Ishikawa (cell line): ENCODE measurements around the gene UGGT2.

Source experiments
- CEBPB ChIP-seq: IDR thresholded peaks from 2 replicates; pipeline ENCODE4 v1.6.1; 2012
- CREB1 ChIP-seq: IDR thresholded peaks from 2 replicates; pipeline ENCODE4 v1.6.1; 2012; ENCODE audit warnings: low read depth
- EGR1 ChIP-seq: IDR thresholded peaks from 2 replicates; pipeline ENCODE4 v1.6.1; 2012
- EP300 ChIP-seq: IDR thresholded peaks from 2 replicates; pipeline ENCODE4 v1.6.1; 2012; ENCODE audit warnings: borderline replicate concordance
- FOXM1 ChIP-seq: IDR thresholded peaks from 2 replicates; pipeline ENCODE4 v1.6.1; 2012; ENCODE audit warnings: low read depth, borderline replicate concordance
- NFIC ChIP-seq: IDR thresholded peaks from 2 replicates; pipeline ENCODE4 v1.6.1; 2012
- RAD21 ChIP-seq: IDR thresholded peaks from 2 replicates; pipeline ENCODE4 v1.6.1; 2012; ENCODE audit warnings: low read depth
- REST ChIP-seq: IDR thresholded peaks from 2 replicates; pipeline ENCODE4 v1.6.1; 2012; ENCODE audit warnings: low read depth, mild to moderate bottlenecking
- TAF1 ChIP-seq: IDR thresholded peaks from 2 replicates; pipeline ENCODE4 v1.6.1; 2012; ENCODE audit warnings: low read depth, mild to moderate bottlenecking
- TCF12 ChIP-seq: IDR thresholded peaks from 2 replicates; pipeline ENCODE4 v1.6.1; 2012; ENCODE audit warnings: low read depth
- TEAD4 ChIP-seq: IDR thresholded peaks from 2 replicates; pipeline ENCODE4 v1.6.1; 2012
- USF1 ChIP-seq: IDR thresholded peaks from 2 replicates; pipeline ENCODE4 v1.6.1; 2012
- YY1 ChIP-seq: IDR thresholded peaks from 2 replicates; pipeline ENCODE4 v1.6.1; 2012; ENCODE audit warnings: low read depth
- ZBTB7A ChIP-seq: IDR thresholded peaks from 2 replicates; pipeline ENCODE4 v1.6.1; 2012; ENCODE audit warnings: low read depth
- TF ChIP-seq, protein P1 (sequence below): IDR thresholded peaks from 2 replicates; pipeline ENCODE4 v1.6.1; 2012

UGGT2 gene

GRCh38 chr13:96044238-96044637, 9.0 kb downstream of the UGGT2 start:
- TF ChIP-seq EGR1: no peak
- no peak for TF ChIP-seq USF1
- no peak for TF ChIP-seq NFIC
- TF ChIP-seq TAF1: no peak
- TF ChIP-seq FOXM1: no peak
- TF ChIP-seq YY1: no peak
- no peak for TF ChIP-seq ZBTB7A
- no peak for TF ChIP-seq TEAD4
- TF ChIP-seq, protein P1, sequence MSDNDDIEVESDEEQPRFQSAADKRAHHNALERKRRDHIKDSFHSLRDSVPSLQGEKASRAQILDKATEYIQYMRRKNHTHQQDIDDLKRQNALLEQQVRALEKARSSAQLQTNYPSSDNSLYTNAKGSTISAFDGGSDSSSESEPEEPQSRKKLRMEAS: no peak
- TF ChIP-seq TCF12: no peak
- TF ChIP-seq REST: no peak
- no peak for TF ChIP-seq CREB1
- TF ChIP-seq RAD21: no peak
- no peak for TF ChIP-seq CEBPB
- no peak for TF ChIP-seq EP300

DNA sequence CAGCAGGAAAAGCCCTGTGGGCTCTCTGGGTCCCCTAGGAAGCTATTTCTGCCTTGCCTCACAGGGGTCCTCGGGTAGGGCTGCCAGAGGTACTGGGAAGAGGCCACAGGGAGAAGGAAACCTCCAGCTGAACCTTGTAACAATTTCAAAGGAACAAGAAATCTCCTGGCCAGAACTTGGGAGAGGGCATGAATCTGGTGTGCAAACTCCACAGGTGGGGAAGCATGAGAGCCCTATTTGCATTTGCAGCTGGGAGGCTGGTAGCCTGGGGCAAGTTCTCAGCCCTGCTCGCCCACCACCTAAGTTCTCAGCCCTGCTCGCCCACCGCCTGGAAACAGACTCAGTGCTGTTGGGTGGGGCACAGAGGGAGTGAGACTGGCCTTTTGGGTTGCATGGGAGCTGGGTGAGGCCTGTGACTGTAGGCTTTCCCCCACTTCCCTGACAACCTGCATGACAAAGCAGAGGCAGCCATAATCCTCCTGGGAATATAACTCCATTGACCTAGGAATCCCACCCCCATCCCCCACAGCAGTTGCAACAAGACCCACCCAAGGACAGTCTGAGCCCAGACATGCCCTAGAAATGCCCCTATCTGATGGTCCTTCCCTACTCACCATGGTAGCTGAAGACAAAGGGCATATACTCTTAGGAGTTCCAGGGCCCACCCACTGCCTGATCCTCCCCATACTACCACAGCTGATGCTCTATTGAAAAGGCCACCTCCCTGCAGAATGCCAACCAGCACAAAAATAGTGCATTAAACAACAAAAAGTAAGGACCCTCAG, 11.7 kb downstream of the UGGT2 start:
- TF ChIP-seq TAF1 (no peak), RAD21 (no peak), CREB1 (no peak), EP300 (no peak), NFIC (no peak), FOXM1 (no peak), TEAD4 (no peak), YY1 (no peak), REST (no peak)
- TF ChIP-seq, protein P1: no peak

GRCh38 chr13:96036515-96036914, 16.7 kb downstream of the UGGT2 start:
- TF ChIP-seq YY1 (no peak), FOXM1 (no peak), EP300 (no peak), CREB1 (no peak), ZBTB7A (no peak), TCF12 (no peak), TEAD4 (no peak), CEBPB (no peak), EGR1 (no peak), NFIC (no peak), REST (no peak), USF1 (no peak), RAD21 (no peak), TAF1 (no peak)
- TF ChIP-seq, protein P1: no peak

DNA sequence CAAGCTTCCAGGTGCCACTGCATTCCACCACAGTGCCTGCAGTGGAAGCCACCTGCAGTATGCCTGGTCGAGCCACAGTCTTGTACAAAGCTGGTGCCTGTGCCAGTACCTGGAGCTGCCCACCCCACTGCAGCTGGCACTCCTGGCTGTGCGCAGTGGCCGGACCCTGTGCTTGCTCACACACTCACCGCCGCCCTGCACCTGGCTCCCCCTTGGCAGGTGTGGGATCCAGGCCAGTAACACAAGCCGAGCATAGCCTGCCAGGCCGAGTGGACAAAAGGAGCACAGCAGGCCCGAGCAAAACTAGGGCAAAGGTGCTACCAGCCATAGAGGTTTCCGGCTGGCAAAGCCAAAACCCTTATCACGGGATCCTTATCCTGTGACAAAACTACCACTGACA, 18.5 kb downstream of the UGGT2 start:
- TF ChIP-seq RAD21: no peak
- no peak for TF ChIP-seq TCF12
- TF ChIP-seq NFIC: no peak
- TF ChIP-seq, protein P1: no peak
- no peak for TF ChIP-seq USF1
- no peak for TF ChIP-seq EGR1
- no peak for TF ChIP-seq CEBPB
- no peak for TF ChIP-seq CREB1
- TF ChIP-seq TEAD4: no peak
- TF ChIP-seq YY1: no peak
- no peak for TF ChIP-seq EP300
- TF ChIP-seq TAF1: no peak
- TF ChIP-seq FOXM1: no peak
- TF ChIP-seq REST: no peak
- TF ChIP-seq ZBTB7A: no peak
